HG02840 (cell line): ENCODE results near the gene ZNF385D.

Experiments
- ATAC-seq: cut with Tn5 transposase; IDR thresholded peaks from one replicate; pipeline ENCODE4 v1.9.1; 2021; ENCODE audit warnings: mild to moderate bottlenecking, moderate library complexity, moderate number of reproducible peaks; ENCODE audit not compliant: unreplicated experiment, low FRiP score

The ZNF385D gene

DNA sequence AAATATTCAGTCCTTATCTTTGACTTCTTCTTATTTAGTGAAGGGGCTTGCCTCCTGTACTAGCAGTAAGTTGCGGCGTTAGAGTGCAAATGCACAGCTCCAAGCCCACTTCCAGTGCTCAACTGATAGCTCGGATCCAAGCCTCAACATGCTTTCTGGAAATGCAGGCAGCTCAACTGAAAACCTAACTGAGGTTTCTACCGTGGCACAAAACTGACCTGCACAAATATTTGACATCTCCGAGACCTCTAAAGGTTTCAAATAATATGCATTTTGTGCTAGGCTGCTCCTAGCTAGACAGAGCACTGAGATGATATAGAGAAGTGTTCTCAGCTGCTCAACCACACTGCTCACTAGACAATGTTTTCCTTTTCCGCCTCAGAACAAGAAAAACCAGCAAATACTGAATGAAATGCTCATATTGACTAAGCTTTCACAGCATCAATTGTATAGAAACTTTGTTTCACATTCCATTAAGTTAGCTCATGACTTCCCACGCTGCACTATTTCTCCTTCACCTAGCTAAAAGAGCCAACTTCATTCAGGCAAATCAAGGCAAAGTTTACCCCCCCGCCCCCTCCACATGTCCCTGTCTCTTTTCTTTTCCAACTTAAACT, 822 bp downstream of the ZNF385D start:
- ATAC-seq: no peak

DNA sequence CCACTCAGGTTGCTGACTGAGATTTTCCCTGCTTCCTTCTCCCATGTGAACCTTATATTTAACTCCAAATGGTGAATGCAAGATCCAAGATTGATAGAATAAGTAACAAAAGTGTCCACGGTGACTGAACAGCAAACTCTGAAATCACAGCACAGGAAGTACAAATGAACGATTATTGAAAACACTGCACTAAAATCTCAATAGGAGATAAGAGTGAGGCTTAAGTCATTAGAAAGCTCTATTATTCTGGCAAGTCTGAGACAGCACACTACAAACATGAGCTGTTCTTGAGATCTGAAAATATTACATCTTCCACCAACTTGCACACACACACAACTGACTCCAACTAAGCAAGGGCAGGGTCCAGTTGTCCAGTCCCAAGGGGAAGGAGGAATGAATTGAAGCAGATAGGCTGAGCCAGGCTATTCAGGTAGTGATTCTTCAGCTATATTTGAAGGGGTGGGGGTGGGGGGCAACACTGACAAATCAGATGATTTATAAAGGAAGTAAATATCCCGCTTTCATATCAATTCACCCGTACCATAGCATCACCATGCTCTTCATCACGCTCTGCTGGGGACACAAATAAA, 2.9 kb downstream of the ZNF385D start:
- no peak for ATAC-seq

DNA sequence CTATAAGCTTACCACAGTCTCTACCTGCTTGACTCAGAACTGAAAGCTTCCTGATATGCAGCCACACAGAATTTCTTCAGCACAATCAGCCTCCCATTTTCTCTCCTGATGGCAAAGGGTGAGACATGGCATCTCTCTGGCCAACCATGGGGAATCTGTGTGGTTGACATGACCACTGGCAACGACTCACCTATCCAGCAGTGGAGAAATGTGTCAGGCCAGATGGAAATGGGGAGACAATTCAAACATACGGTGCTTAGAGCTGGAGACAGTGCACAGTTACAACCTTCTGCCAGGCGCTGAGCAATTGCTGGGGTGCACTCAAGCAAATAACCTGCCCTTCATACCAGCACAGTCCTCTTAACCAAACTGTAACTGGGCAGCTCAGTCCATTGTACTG, 3.6 kb downstream of the ZNF385D start:
- no peak for ATAC-seq

DNA sequence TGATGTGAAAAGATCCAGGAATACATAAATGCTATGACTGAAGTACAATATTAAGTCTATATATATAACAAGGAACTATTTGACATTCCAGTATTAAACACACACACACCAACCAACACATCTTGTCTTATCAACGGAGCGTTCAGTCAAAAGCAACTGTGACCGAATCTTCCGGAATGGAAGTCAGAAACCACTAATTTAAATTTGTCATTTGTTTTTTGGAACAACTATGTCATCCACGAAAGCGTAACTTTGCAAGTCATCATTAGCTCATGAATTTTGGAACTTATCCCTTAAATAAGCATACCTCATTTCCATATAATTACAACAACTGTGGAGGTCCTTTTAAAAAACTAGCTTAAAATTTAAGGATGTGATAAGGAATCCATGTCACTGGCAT, 5.0 kb downstream of the ZNF385D start:
- ATAC-seq: no peak

DNA sequence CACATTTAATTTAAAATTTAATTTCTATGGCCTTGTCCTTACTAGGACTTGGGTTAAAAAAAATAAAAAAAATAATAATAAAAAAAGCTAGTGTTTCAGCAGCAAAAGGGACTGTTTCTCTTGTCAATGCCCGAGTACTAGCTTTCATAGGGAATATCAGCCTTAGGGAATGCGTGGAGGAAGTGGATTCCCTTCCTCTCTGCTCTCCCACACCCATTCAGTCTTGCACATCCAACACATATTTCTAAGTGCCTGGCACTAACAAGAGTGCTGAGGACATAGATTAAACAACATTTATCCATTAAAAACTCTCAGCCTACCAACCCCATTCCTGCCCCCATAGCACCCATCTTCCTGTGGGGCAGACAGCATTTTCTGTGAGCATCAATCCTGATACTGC, 6.2 kb downstream of the ZNF385D start:
- ATAC-seq: no peak

DNA sequence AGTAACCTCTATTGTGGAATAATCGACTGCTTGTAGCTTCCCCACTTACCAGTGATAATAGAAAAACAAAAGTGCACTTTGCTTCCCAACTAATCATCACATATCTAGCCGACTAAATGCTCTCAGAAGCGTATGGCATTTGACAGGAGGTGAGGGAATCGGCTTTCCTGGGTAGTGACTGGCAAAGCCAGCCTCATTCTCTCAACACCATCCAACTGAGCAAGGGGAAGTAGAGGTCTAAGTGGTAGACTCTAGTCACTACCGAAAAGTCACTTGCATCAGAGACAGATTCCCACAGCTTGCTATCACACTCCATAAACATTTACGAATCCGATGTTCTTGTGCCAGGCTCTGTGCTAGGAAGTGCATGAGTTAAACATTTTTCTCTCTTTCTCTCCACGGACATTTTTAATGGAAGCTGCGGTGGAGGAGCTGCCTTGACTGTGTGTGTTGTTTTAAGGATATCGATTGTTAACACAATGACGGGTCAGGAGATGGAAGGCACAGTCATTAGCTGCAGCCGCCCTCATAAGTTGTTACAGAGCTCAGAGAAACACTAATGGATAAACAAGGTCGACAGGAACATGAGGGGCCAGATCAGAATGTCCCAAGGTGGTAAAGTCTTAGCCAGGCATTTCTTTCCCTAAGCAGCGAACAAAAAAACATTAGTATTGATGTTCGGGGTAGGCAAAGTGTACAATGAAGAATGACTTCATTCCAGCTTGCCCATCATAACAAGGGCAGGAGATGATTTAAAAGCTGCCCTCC, 11.9 kb downstream of the ZNF385D start:
- ATAC-seq: no peak

DNA sequence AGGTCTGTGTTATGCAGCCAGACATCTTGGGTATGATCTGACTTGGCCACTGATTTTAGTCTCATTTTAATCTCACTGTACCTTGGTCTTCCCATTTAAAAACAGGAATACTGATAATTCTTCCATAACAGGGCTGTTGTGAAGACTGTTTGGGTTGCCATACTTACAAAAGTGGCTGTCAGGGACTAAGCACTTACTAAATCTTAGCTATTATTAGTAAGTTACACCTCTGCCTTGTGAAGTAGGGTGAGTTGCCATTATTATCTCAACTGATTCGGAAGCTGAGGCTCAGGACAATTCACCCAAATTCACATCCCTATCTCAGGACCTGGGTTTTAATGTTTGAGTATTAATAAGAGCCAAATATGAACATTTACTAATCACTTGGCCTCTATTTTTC, 12.7 kb downstream of the ZNF385D start:
- ATAC-seq: no peak

DNA sequence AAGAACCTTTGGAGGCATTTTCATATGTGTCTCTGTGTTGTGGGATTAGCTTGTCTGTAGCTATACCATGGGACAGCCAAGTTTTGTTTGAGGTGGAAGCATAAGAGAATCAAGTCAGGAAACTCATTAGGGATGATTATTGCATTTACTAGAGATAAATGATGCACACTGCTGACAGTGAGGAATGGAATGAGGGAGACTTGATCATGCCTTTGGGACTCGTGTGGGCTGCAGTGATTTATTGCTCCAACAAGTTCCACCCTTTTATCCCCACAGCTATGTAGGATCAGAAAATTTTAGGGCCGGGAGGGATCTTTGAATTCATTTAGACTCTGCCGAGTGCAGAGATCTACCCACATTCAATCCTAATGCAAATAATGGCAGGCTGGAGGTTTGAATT, 16.3 kb downstream of the ZNF385D start:
- no peak for ATAC-seq

DNA sequence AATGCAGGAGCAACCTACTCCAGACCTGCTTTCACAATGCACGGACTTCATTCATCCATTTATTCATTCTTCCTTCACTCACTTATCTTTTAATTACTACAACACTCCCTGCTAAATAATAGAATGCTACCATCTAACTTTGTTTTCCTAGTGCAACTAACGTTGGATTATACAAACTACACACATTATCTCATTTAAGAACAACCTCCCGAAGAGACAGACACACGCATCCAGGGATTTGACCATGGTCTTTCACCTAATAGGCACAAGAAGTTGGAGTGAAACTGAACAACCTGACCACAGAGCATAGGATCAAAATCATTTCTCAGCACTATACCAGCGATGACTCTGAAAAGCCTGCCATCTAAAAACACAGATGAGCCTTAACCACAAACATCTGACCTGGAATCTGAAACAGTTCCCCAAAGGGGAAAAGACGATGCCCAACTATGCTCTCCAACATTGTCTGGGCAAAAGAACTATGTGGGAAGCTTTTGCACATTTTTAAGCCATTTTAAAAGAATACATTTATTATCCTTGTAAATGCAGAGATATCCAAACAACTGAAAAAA, 21.0 kb downstream of the ZNF385D start:
- no peak for ATAC-seq

DNA sequence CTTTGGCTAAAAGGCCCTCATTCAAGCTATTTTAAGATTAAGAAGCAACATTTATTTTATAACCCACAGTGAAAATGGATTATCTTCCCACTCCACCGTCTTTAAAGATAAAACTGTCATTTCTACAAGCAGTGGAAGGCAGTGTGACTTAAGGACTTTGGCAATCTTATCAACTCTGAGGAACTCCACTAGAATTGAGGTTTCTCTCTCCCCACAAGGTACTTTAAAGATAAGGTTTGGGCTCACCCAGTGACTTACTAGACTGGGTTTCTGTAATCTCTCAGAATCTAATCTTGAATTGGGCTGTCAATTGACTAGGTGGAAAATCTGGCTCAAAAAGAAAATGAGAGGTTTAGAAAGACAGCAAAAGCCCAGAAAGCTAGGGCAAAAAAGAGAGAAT, 21.7 kb downstream of the ZNF385D start:
- ATAC-seq: no peak

DNA sequence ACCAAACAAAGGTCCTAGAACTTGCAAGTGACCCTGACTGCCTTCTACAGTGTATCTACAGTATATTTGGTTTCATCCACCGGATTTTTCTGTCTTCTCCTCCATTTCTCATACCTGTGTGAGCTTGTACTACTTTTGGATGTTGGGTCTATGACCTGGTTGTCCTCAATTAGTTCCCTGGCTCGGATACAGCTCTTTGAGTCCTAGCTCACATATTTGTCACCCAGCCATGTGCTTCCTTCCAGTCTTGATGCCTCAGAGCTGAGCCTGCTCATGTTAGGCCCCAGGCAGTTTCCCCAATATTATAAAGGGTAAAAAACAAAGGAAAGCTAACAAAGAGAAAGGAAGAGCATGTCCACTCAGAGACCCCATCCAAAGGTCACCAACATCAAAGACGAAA, 28.2 kb downstream of the ZNF385D start:
- no peak for ATAC-seq

DNA sequence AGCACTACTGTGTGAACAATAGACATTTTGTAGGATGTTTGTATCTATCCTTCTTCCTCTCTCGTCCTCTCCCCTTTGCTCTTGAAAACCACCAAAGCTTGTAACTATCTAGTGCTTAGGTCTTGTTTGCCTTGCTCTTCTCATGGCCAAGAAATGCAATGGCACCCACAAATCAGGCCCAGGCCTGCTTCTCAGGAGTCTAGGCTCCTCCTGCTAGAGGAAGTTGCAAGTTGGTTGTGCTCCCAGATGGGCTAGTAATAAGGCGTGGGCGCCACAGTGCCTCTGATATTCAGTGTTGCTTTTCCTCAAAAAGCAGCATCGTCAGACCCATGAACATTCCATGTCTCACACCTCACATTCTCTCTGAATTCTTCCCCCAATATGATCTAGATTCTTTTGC, 28.7 kb downstream of the ZNF385D start:
- ATAC-seq: no peak

DNA sequence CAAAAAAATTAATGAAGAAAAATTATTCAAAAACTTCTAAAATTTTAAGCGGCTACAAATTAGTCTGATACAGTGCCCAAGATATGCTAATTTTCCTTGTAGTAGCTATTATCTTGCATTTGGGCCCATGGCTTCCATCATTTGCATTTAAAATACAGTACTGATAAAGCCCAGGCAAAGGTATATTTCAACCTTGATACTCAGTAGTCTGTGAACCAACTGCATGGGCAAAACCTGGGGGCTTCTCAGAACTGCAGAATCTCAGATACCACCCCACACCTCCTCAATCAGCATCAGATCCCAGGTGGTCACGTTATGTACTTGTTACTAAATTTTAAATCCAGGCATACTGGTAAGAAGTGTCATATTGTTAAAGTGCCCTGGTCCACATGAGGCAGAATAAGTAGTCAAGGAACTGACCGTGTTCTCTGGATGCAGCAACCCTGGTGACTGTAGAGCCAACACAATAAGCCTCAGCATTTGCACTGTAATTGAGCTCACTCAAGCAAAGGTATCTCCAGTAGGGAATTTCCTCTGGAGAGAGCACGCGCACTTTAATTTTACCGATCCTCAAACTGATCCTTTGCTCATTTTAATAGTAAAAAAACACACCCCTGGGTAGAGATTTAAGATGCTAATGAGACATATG, 31.9 kb downstream of the ZNF385D start:
- no peak for ATAC-seq

DNA sequence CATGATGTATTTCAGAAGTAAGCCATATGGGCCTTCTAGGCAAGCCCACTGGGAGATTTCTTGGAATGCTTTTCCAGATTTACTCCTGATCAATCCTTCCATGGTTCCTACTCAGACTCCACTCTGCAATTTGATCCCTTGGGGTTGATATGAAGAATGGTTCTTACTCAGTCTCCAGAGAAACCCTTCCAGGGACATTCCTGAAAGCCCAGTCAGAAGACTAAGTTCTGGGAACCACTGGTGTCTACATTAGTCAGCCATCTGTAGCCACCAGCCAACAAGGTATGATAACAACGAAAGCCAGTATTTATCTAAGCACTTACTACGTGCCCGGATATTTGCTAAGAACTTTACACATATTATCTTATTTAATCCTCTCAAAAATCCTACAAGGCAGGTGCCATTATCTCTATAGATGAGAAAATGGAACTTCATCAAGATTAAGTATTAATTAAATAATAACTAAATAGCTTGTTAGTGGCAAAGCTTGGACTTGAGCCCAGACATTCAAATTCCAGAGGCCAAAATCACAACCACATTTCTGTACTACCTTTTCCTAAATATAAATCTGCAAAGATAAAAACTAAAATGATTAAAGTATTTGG, 32.7 kb downstream of the ZNF385D start:
- no peak for ATAC-seq

DNA sequence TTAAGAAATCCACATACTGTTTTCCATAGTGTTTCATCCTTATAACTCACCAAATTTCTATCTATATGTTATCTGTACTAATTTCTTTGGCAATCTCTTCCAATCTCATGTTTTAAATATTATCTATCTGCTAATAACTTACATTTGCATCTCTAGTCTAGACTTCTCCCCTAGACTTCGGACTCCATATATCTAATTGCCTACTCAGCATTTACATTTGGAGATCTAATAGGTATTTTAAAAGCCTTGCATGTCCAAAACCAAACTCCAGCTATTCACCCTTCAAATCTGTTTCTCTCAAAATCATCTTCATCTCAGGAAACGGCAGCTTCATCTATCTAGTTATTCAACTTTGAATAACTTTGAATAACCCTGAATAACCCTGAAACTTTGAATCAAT, 35.3 kb downstream of the ZNF385D start:
- no peak for ATAC-seq

DNA sequence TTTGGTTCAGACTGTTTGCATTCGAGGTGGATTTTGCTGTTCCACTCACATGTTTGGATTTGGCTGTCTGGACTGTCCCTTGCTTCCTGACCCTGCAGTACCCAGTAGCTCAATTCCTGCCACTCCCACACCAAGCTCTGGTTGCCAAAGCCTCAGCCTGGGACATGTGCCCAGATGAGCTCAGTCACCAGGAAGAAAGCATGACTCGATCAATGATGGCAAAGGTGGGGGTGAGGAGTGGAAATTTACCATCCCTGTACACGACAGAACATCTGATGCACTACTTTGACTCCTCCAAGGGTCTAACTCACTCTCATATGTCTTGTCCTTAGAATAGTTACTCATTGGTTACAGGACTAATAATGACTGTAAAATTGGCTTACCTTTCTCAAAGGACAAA, 45.2 kb downstream of the ZNF385D start:
- ATAC-seq: no peak

DNA sequence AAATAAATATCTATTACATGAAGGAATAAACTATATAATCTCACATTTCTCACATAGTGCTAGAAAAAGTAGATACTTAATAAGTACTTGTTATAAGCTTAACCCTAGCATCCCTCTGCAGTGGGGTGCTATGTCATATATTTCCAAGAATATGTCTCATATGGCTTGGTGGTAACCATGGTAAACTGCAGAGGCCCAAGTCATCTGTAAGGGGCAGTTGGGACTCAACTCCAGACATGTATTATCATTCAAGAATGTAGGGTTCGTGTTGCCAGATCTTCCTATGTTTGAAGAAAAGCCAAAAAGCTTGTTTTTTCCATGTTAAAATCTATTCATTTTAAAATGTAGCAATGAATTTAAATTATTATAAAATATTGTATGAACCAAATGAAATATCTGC, 46.2 kb downstream of the ZNF385D start:
- no peak for ATAC-seq

DNA sequence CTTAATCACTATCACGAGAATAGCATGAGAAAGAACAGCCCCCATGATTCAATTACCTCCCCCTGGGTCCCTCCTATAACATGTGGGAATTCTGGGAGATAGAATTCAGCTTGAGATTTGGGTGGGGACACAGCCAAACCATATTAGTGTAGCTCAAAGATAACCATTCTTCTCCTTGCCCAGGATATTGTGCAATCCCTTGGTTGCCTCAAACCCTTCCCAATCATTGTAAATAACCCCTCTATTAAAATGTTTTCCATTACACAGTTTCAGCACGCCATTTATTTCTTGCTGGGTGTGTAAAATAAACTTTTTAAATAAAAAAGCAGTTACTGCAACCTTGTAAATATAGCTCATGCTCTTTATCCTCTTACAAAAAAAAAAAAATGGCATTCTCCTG, 47.7 kb downstream of the ZNF385D start:
- no peak for ATAC-seq

DNA sequence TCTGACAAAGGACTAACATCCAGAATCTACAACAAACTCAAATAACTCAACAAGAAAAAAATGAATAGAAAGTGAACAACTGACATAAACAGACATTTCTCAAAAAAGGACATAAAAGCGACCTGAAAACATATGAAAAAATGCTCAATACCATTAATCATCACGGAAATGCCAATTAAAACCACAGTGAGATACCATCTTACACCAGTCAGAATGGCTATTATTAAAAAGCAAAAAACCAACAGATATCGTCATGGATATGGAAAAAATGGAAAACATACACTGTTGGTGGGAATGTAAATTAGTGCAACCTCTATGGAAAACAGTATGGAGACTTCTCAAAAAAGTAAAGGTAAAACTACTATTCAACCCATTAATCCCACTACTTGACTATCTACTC, 53.3 kb downstream of the ZNF385D start:
- no peak for ATAC-seq

DNA sequence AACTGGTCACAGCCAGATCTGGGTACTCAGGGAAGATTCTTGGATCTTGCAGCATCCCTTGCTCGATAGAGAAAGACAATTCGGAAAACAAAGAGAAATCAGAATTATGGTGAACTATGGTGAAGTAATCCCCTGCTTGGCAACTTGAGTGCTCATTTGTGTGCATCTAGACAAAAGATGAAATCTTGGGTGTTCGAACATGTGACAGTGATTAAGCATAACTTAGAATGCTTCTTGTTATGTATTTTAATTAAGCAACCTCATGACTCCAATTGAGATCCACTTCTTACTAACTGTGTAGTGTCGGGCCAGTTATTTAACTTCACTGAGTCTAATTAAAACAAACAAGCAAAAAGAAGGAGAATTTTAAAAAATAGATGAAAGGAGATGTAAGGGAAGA, 56.5 kb downstream of the ZNF385D start:
- ATAC-seq: no peak

DNA sequence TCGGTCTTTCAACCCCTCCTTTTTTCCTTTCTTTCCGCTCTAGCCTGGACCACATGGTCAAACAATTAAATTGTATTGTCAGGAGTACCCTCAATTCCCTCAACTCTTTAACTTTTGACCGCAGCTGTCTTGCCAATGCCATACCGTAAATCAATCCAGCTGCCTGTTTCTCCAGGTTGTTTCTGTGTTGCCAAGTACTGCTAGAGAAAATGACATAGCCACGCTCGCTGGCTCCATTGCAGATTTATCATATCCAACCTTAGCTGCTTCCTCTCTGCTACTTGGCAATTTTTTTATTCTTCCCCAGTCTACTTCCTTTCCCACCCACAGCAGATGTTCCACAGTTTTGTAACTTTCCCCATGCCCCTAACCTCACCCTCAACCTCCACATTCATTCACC, 60.0 kb downstream of the ZNF385D start:
- no peak for ATAC-seq
